Measurements from ENCODE around the gene POU4F2.
A peak's percentile ranks its signal among the peaks of the same experiment; 100 is the strongest.

The POU4F2 gene

GRCh38 chr4:146638786-146639505 lies at the start of gene POU4F2:
TSS of gene POU4F2 (plus strand) at chr4:146638893. CDS start at chr4:146639141, 248 bp downstream.
- DNase-seq: peak; percentile 65

GRCh38 chr4:146590801-146591200 lies 47.9 kb upstream of the POU4F2 start:
- no peak for DNase-seq

GRCh38 chr4:146592019-146592418 lies 46.7 kb upstream of the POU4F2 start:
- no peak for DNase-seq

GRCh38 chr4:146632770-146633470 lies 5.8 kb upstream of the POU4F2 start:
- DNase-seq: no peak

- DNase-seq: no peak
Observed at GRCh38 chr4:146633471-146633800, 5.3 kb upstream of the POU4F2 start.

- DNase-seq: no peak
Observed at GRCh38 chr4:146634825-146635224, 3.9 kb upstream of the POU4F2 start.

GRCh38 chr4:146637621-146638332 lies 916 bp upstream of the POU4F2 start:
- DNase-seq: no peak

GRCh38 chr4:146638333-146638785 lies 334 bp upstream of the POU4F2 start:
- no peak for DNase-seq

- no peak for DNase-seq
Observed at GRCh38 chr4:146639506-146639932, 826 bp downstream of the POU4F2 start.

- no peak for DNase-seq
Observed at GRCh38 chr4:146640021-146640464, 1.4 kb downstream of the POU4F2 start.

- DNase-seq: no peak
Observed at GRCh38 chr4:146640465-146641061, 1.9 kb downstream of the POU4F2 start.

- no peak for DNase-seq
Observed at GRCh38 chr4:146641762-146642161, 3.1 kb downstream of the POU4F2 start.

- DNase-seq: no peak
Observed at GRCh38 chr4:146643812-146644401, 5.2 kb downstream of the POU4F2 start.

GRCh38 chr4:146645921-146646320 lies 7.2 kb downstream of the POU4F2 start:
- DNase-seq: no peak

GRCh38 chr4:146646593-146647325 lies 8.1 kb downstream of the POU4F2 start:
- no peak for DNase-seq

GRCh38 chr4:146647615-146648460 lies 9.1 kb downstream of the POU4F2 start:
- no peak for DNase-seq

GRCh38 chr4:146648461-146648783 lies 9.7 kb downstream of the POU4F2 start:
- DNase-seq: no peak

- DNase-seq: no peak
Observed at GRCh38 chr4:146649232-146649631, 10.5 kb downstream of the POU4F2 start.

GRCh38 chr4:146650034-146650433 lies 11.3 kb downstream of the POU4F2 start:
- DNase-seq: no peak

GRCh38 chr4:146654687-146655520 lies 16.2 kb downstream of the POU4F2 start:
- DNase-seq: no peak

GRCh38 chr4:146655521-146655856 lies 16.8 kb downstream of the POU4F2 start:
- no peak for DNase-seq
